B cell (primary cell): ENCODE results near the gene RNU5B-1.

Experiments
- EZH2 ChIP-seq: IDR thresholded peaks from 2 replicates; pipeline ENCODE4 v1.6.1; 2012; ENCODE audit warnings: borderline replicate concordance, low read depth, mild to moderate bottlenecking, moderate library complexity, low read length; ENCODE audit not compliant: insufficient read depth, poor library complexity, severe bottlenecking
- TF ChIP-seq, protein P1 (sequence below): fragments of 200-600 bp; IDR thresholded peaks from one replicate; pipeline ENCODE4 v1.8.0; 2022; ENCODE audit warnings: antibody characterized with exemption, mild to moderate bottlenecking

GRCh38 chr15:65332391-65333147 lies 28.1 kb downstream of the RNU5B-1 start:
- TF ChIP-seq, protein P1, sequence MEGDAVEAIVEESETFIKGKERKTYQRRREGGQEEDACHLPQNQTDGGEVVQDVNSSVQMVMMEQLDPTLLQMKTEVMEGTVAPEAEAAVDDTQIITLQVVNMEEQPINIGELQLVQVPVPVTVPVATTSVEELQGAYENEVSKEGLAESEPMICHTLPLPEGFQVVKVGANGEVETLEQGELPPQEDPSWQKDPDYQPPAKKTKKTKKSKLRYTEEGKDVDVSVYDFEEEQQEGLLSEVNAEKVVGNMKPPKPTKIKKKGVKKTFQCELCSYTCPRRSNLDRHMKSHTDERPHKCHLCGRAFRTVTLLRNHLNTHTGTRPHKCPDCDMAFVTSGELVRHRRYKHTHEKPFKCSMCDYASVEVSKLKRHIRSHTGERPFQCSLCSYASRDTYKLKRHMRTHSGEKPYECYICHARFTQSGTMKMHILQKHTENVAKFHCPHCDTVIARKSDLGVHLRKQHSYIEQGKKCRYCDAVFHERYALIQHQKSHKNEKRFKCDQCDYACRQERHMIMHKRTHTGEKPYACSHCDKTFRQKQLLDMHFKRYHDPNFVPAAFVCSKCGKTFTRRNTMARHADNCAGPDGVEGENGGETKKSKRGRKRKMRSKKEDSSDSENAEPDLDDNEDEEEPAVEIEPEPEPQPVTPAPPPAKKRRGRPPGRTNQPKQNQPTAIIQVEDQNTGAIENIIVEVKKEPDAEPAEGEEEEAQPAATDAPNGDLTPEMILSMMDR: no peak
- TF ChIP-seq EZH2: no peak
